Colonic mucosa (tissue), 4 donors: Measurements from ENCODE around the gene ARVCF. TPM values are rescaled to one million over a fixed set of nuclear protein-coding genes. Genes with fewer than 3 reads are reported as not detected.

Experiments
- DNase-seq: peaks from one replicate; pipeline ENCODE4 v3.0.0-alpha.2; 2020
- H3K27ac ChIP-seq: fragments of 200-600 bp; one replicate; pipeline ENCODE4 v1.8.0; 2021
- H3K27me3 ChIP-seq: fragments of 200-600 bp; one replicate; pipeline ENCODE4 v1.8.0; 2021
- H3K36me3 ChIP-seq: fragments of 200-600 bp; one replicate; pipeline ENCODE4 v1.8.0; 2021
- H3K4me1 ChIP-seq: fragments of 200-600 bp; one replicate; pipeline ENCODE4 v1.8.0; 2021; ENCODE audit warnings: mild to moderate bottlenecking
- H3K4me3 ChIP-seq: fragments of 200-600 bp; one replicate; pipeline ENCODE4 v1.8.0; 2021
- H3K9ac ChIP-seq, 2 donors: one replicate each; pipeline ENCODE4 v1.7.0; 2013; ENCODE audit warnings: control low read depth in 2 of 2, low read depth in 2 of 2, low read length in 2 of 2
- H3K9me3 ChIP-seq: fragments of 200-600 bp; one replicate; pipeline ENCODE4 v1.8.0; 2021
- intact Hi-C: fragments of 100-400 bp; cut with DNase I; formaldehyde crosslinking; loops from one replicate; pipeline ENCODE4 v1.14.1; 2022
- total RNA-seq, 2 donors: library from RNA; stranded (reverse); fragmentation: NEBNext Ultra II Directional in 1 of 2; extraction: Animal tissue kit (Norgen Biotek cat#: 25700) in 1 of 2; gene quantifications; one replicate each; pipeline ENCODE4 v1.2.1, GENCODE V29; 2021
- TF ChIP-seq, protein P1 (sequence below): fragments of 200-600 bp; IDR thresholded peaks from one replicate; pipeline ENCODE4 v1.8.0; 2022; ENCODE audit warnings: antibody characterized with exemption, mild to moderate bottlenecking
- donor health status: healthy.
- donor health status: DM: no; HTN: no; CAD: no.
- donor health status: DM: no; HTN: no; CAD: no.

Gene ARVCF
- total RNA-seq, 2 donors from 2014 or later, result 11.7 to 18.5 TPM

GRCh38 chr22:20040327-20041200 is 23.9 kb upstream of the ARVCF start:
- Histone ChIP-seq H3K27me3 (no peaks in the 10 kb centered on the region), H3K9me3 (no peaks in the 10 kb centered on the region), H3K9ac (no peak overlapping the region), H3K4me3 (no peak overlapping the region), H3K4me1 (no peaks in the 10 kb centered on the region), H3K27ac (no peak overlapping the region), H3K36me3 (no peaks in the 10 kb centered on the region)
- TF ChIP-seq, protein P1, sequence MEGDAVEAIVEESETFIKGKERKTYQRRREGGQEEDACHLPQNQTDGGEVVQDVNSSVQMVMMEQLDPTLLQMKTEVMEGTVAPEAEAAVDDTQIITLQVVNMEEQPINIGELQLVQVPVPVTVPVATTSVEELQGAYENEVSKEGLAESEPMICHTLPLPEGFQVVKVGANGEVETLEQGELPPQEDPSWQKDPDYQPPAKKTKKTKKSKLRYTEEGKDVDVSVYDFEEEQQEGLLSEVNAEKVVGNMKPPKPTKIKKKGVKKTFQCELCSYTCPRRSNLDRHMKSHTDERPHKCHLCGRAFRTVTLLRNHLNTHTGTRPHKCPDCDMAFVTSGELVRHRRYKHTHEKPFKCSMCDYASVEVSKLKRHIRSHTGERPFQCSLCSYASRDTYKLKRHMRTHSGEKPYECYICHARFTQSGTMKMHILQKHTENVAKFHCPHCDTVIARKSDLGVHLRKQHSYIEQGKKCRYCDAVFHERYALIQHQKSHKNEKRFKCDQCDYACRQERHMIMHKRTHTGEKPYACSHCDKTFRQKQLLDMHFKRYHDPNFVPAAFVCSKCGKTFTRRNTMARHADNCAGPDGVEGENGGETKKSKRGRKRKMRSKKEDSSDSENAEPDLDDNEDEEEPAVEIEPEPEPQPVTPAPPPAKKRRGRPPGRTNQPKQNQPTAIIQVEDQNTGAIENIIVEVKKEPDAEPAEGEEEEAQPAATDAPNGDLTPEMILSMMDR, result no peak
- no peak for DNase-seq
- intact Hi-C loops, result no loop called here

DNA sequence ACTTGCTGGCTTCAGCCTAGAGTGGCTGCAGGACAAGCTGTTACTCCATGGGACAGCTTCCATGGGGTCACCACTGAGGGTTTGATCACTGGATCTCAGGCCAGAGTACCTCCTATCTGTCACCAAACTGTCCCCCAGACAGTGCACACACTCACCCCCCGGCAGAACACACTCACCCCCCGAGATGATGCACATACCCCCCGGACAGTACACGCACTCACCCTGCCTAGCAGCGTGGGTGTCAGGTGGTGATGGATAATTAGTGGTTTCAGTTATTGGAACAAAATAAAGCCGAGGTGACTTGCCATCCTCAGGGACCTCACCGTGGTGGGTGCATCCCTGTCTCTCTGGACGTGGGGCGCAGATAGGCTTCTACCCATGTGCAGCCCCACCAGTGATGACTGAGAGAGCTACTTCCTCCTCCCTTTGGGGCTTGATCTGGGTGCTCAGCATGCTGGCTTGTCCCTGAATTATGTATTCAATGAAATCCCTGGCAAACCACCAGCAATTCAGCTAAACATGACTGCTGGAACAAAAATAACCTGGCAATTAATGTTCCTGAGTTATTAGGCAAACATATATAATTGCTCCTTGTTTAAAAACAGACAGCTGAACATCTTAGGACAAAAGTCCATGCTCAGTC is 23.2 kb upstream of the ARVCF start:
- Histone ChIP-seq H3K4me3 (no peak overlapping the region), H3K9ac (no peak overlapping the region), H3K4me1 (no peaks in the 10 kb centered on the region), H3K27me3 (no peaks in the 10 kb centered on the region), H3K36me3 (no peaks in the 10 kb centered on the region), H3K27ac (no peak overlapping the region), H3K9me3 (no peaks in the 10 kb centered on the region)
- TF ChIP-seq, protein P1, result no peak
- DNase-seq, result no peak
- intact Hi-C loops, result no loop called here

DNA sequence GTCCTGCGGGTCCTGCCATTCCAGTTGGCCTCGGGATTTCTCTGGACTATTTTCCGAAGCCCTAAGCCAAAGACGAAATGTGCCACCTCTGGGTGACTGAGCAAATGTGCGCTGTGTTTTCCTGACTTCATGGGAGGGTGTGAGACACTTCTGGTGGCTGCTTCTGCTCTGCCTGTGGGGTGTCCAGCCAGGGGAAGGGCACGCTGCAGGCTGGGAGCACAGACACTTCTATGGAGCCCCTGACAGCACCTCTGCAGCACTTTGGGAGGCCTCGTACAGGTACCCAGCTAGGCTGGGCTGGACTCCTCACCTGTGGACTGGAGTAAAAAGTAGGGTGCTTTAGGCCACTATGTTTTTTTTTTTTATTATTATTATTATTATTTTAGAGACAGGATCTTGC is 22.0 kb upstream of the ARVCF start:
- no peak overlapping the region for H3K9ac ChIP-seq
- H3K4me1 ChIP-seq, result no peaks in the 10 kb centered on the region
- no peaks in the 10 kb centered on the region for H3K9me3 ChIP-seq
- H3K4me3 ChIP-seq, result no peak overlapping the region
- TF ChIP-seq, protein P1, result no peak
- H3K27ac ChIP-seq, result no peak overlapping the region
- intact Hi-C loops, result no loop called here
- no peaks in the 10 kb centered on the region for H3K27me3 ChIP-seq
- no peaks in the 10 kb centered on the region for H3K36me3 ChIP-seq
- no peak for DNase-seq

DNA sequence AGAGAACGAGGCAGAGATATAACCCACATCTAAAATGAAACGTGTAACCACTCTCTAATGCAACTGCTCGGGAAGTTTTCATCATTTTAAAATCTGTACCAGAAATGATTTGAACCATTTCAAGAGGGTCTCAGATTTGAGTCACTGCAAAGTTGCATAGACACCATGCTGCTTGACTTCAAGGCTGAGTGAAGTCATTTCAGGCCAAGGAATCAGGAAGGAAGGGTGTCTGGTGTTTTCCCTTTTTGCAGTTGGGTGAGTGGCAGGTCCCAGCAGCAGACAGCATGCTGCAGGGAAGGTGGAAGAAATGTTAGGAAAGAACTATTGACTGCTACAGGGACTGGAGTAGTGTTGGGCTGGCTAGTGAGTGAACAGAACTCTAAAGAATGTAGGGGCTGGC is 20.8 kb upstream of the ARVCF start:
- Histone ChIP-seq H3K27me3 (no peaks in the 10 kb centered on the region), H3K9ac (no peak overlapping the region), H3K4me1 (peaks cover 2% of the 10 kb centered on the region), H3K4me3 (no peak overlapping the region), H3K9me3 (no peaks in the 10 kb centered on the region), H3K36me3 (no peaks in the 10 kb centered on the region), H3K27ac (no peak overlapping the region)
- TF ChIP-seq, protein P1, result no peak
- intact Hi-C loops, result no loop called here
- no peak for DNase-seq

DNA sequence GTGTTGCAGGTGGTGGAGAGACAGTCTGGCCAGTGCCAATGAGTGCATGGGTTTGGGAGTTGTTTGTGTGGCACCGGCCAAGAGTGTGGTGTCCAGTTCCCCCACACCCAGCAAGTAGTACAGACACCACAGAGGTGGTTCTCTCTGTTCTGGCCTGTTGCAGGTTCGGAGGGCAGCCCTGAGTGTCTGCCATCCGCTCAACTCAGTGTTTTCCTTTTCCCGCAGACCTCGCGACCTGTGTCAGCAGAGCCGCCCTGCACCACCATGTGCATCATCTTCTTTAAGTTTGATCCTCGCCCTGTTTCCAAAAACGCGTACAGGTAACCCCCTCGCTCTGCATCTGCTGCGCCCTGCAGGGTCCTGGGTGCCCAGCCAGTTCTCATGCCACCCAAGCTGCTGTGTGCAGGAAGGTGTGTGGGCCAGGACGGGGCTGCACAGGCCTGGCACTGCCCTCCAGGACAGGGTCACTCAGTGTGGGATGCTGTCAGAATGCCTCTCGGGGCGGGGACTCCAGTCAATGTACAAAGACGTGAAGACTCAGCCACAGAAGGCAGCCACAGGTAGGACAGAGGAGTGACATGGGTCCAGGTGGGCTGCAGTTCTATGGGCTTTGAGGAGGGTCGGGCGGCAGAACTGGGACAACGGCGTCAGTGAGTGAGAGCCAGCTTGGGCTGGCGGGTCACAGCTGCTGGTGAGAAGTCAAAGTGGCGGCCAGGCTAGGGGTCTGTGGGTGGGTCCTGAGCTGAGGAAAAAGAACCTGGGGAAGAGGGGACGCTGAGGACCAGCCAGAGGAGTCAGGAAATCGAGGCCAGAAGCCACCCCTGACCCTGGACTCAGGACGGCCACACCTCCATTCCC is 20.1 kb upstream of the ARVCF start:
- H3K36me3 ChIP-seq, result no peaks in the 10 kb centered on the region
- H3K27me3 ChIP-seq, result no peaks in the 10 kb centered on the region
- H3K9ac ChIP-seq, result no peak overlapping the region
- H3K4me3 ChIP-seq, result no peak overlapping the region
- no peaks in the 10 kb centered on the region for H3K9me3 ChIP-seq
- TF ChIP-seq, protein P1, result no peak
- H3K4me1 ChIP-seq, result peaks cover 7% of the 10 kb centered on the region
- no peak overlapping the region for H3K27ac ChIP-seq
- no peak for DNase-seq
- intact Hi-C loops, result no loop called here
